ENCODE data around the gene MCM6. TPM values are rescaled to one million over a fixed set of nuclear protein-coding genes. Genes with fewer than 3 reads are reported as not detected.

The MCM6 gene
- total and polyA plus RNA-seq, 2 experiments from 2014 or later: 74.7 to 133 TPM

GRCh38 chr2:135791418-135792190, 84.6 kb downstream of the MCM6 start:
- H3K27me3 Mint-ChIP-seq (ENCODE audit: insufficient read depth, low read depth, poor library complexity): peaks cover 11% of the 10 kb centered on the region
- H3K9me3 Mint-ChIP-seq: no peaks in the 10 kb centered on the region; the same call in 1 of the 3 replicates
- H3K4me3 ChIP-seq: no peak overlapping the region
- H3K79me2 ChIP-seq (replicated peaks; ENCODE audit: insufficient read depth): no peaks in the 10 kb centered on the region
- H3F3A ChIP-seq (replicated peaks; ENCODE audit: low read depth): no peaks in the 10 kb centered on the region
- no peak for DNase-seq (ENCODE audit: low spot score)
- H3K4me3 Mint-ChIP-seq: no peak overlapping the region
- H3K27ac ChIP-seq (ENCODE audit: low read depth): no peak overlapping the region
- no peak overlapping the region for H3K4me2 ChIP-seq
- TF ChIP-seq EZH2phosphoT487 (IDR thresholded peaks at IDR 0.05; ENCODE audit: unreplicated experiment): no peak
- TF ChIP-seq JUNB (IDR thresholded peaks at IDR 0.05; ENCODE audit: unreplicated experiment): no peak
- TF ChIP-seq, protein P1, sequence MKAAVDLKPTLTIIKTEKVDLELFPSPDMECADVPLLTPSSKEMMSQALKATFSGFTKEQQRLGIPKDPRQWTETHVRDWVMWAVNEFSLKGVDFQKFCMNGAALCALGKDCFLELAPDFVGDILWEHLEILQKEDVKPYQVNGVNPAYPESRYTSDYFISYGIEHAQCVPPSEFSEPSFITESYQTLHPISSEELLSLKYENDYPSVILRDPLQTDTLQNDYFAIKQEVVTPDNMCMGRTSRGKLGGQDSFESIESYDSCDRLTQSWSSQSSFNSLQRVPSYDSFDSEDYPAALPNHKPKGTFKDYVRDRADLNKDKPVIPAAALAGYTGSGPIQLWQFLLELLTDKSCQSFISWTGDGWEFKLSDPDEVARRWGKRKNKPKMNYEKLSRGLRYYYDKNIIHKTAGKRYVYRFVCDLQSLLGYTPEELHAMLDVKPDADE (IDR thresholded peaks at IDR 0.05): no peak
- TF ChIP-seq NANOG (IDR thresholded peaks at IDR 0.05; ENCODE audit: borderline replicate concordance): no peak
- no peak for TF ChIP-seq CTCF (conservative IDR thresholded peaks at IDR 0.05; ENCODE audit: low read depth in 2 of 2)
- no peak for TF ChIP-seq STAT1 (IDR thresholded peaks at IDR 0.05; ENCODE audit: unreplicated experiment)
- no peak for TF ChIP-seq POLR2AphosphoS5 (IDR thresholded peaks at IDR 0.05; ENCODE audit: low read depth)
- TF ChIP-seq REST (IDR thresholded peaks at IDR 0.05; ENCODE audit: unreplicated experiment): no peak
- TF ChIP-seq ZNF114 (CRISPR knock-in tag; IDR thresholded peaks at IDR 0.05): no peak
- no peak for TF ChIP-seq EZH2 (IDR thresholded peaks at IDR 0.05; ENCODE audit: low read depth, unreplicated experiment)
- no peak for TF ChIP-seq ZNF331 (CRISPR knock-in tag; IDR thresholded peaks at IDR 0.05; ENCODE audit: low read depth)
- TF ChIP-seq CREB1 (CRISPR knock-in tag; IDR thresholded peaks at IDR 0.05; ENCODE audit: low read depth): no peak
- TF ChIP-seq ZNF462 (CRISPR knock-in tag; IDR thresholded peaks at IDR 0.05): no peak
- no peaks in the 10 kb centered on the region for H3K9me2 ChIP-seq (ENCODE audit: insufficient read depth)
- no peaks in the 10 kb centered on the region for H3K36me3 ChIP-seq (ENCODE audit: insufficient read depth)
- H3K4me1 ChIP-seq (ENCODE audit: insufficient read depth): no peaks in the 10 kb centered on the region
- H3K4me1 Mint-ChIP-seq: no peaks in the 10 kb centered on the region
- ATAC-seq: no peak
- H3K27ac Mint-ChIP-seq: no peak overlapping the region
- H3K36me3 Mint-ChIP-seq (ENCODE audit: low read depth): peaks cover 8% of the 10 kb centered on the region; the same call in 2 of the 3 replicates
- no peak overlapping the region for H2AFZ ChIP-seq
- no peaks in the 10 kb centered on the region for H3K27me3 ChIP-seq (ENCODE audit: insufficient read depth)
- no peaks in the 10 kb centered on the region for H4K20me1 ChIP-seq (replicated peaks; ENCODE audit: insufficient read depth)
